ENCODE measurements around the gene LACC1. TPM values are rescaled to one million over a fixed set of nuclear protein-coding genes. Genes with fewer than 3 reads are reported as not detected.

The LACC1 gene
- total and polyA plus RNA-seq, 2 of the 13 experiments (the other 11 are each of a cell fraction or from before 2014, with no cell fraction given), result 0.92 to 1.7 TPM

GRCh38 chr13:43874504-43875092 is 5.1 kb upstream of the LACC1 start:
- BruUV-seq (replicated peaks), result no TSS peak
- 3% methylated on average over 2 of the region's 2 CpGs for WGBS (ENCODE audit: low lambda C conversion rate)
- H3K4me3 ChIP-seq (replicated peaks in 1 of 3; ENCODE audit: insufficient read depth in 1 of 3, low read depth in 2 of 3, low read length in 3 of 3), result no peak overlapping the region
- peak; percentile 59 for TF ChIP-seq CEBPG (CRISPR knock-in tag; IDR thresholded peaks at IDR 0.05)
- TF ChIP-seq ZNF263 (CRISPR knock-in tag; IDR thresholded peaks at IDR 0.05), result no peak
- TF ChIP-seq DMAP1 (CRISPR knock-in tag; IDR thresholded peaks at IDR 0.05), result no peak
- TF ChIP-seq, protein P1, sequence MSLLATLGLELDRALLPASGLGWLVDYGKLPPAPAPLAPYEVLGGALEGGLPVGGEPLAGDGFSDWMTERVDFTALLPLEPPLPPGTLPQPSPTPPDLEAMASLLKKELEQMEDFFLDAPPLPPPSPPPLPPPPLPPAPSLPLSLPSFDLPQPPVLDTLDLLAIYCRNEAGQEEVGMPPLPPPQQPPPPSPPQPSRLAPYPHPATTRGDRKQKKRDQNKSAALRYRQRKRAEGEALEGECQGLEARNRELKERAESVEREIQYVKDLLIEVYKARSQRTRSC (CRISPR knock-in tag; IDR thresholded peaks at IDR 0.05; ENCODE audit: low read depth), result no peak
- no peak for TF ChIP-seq ZNF260 (CRISPR knock-in tag; IDR thresholded peaks at IDR 0.05; ENCODE audit: borderline replicate concordance, low read depth)
- TF ChIP-seq MAFK (conservative IDR thresholded peaks at IDR 0.05 in 1 of 2, IDR thresholded peaks at IDR 0.05 in 1 of 2; ENCODE audit: low read length in 2 of 2), result peak in 1 of 2 experiments; percentile 44; a peak in 2 of 4 replicates
- TF ChIP-seq CTCF (CRISPR knock-in tag; IDR thresholded peaks at IDR 0.05), result peak; percentile 30; the same call in 1 of the 2 replicates
- TF ChIP-seq CEBPB (IDR thresholded peaks at IDR 0.05; ENCODE audit: borderline replicate concordance, low read depth, low read length), result peak; percentile 84
- TF ChIP-seq SIN3B (IDR thresholded peaks at IDR 0.05; ENCODE audit: low read length), result no peak
- no peak for TF ChIP-seq NFE2 (CRISPR knock-in tag; IDR thresholded peaks at IDR 0.05)
- TF ChIP-seq HOXD1 (CRISPR knock-in tag; IDR thresholded peaks at IDR 0.05), result no peak
- no peak for TF ChIP-seq KDM4B (CRISPR knock-in tag; IDR thresholded peaks at IDR 0.05)
- TF ChIP-seq ZNF383 (CRISPR knock-in tag; IDR thresholded peaks at IDR 0.05; ENCODE audit: borderline replicate concordance), result no peak
- TF ChIP-seq NCOA2 (CRISPR knock-in tag; IDR thresholded peaks at IDR 0.05), result no peak
- TF ChIP-seq MIXL1 (CRISPR knock-in tag; IDR thresholded peaks at IDR 0.05), result 0 out of 2 replicates have a peak, but pooled peaks have one; percentile 27
- TF ChIP-seq, protein P2, sequence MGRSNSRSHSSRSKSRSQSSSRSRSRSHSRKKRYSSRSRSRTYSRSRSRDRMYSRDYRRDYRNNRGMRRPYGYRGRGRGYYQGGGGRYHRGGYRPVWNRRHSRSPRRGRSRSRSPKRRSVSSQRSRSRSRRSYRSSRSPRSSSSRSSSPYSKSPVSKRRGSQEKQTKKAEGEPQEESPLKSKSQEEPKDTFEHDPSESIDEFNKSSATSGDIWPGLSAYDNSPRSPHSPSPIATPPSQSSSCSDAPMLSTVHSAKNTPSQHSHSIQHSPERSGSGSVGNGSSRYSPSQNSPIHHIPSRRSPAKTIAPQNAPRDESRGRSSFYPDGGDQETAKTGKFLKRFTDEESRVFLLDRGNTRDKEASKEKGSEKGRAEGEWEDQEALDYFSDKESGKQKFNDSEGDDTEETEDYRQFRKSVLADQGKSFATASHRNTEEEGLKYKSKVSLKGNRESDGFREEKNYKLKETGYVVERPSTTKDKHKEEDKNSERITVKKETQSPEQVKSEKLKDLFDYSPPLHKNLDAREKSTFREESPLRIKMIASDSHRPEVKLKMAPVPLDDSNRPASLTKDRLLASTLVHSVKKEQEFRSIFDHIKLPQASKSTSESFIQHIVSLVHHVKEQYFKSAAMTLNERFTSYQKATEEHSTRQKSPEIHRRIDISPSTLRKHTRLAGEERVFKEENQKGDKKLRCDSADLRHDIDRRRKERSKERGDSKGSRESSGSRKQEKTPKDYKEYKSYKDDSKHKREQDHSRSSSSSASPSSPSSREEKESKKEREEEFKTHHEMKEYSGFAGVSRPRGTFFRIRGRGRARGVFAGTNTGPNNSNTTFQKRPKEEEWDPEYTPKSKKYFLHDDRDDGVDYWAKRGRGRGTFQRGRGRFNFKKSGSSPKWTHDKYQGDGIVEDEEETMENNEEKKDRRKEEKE (IDR thresholded peaks at IDR 0.05), result no peak
- no peak for TF ChIP-seq RXRB (CRISPR knock-in tag; IDR thresholded peaks at IDR 0.05; ENCODE audit: borderline replicate concordance)
- intact Hi-C loops (cut with micrococcal nuclease; ENCODE audit: unreplicated experiment), result loop anchor here (2.0 kb wide), 1 partner anchor 906 kb away; no protein-coding TSS in a partner anchor
- ChIA-PET CTCF (ENCODE audit: low intra/inter-chr PET ratio, low total read pairs) (no interaction called here), POLR2A (no interaction called here)
- H3K9me3 ChIP-seq (ENCODE audit: low read length), result no peaks in the 10 kb centered on the region
- in situ Hi-C loops (cut with HindIII; ENCODE audit: extremely low pct_ligation_motif_present, low pct_unique_long_range_greater_than_20kb), result no loop called here
- no peak overlapping the region for H3K9ac ChIP-seq (ENCODE audit: insufficient read depth, low read depth, low read length)
- DNase-seq (ENCODE audit: low spot score) (no peak), FAIRE-seq (no peak), ATAC-seq (no peak)
- no peaks in the 10 kb centered on the region; a peak in 1 of 5 replicates for H3K27me3 ChIP-seq (ENCODE audit: control insufficient read depth in 1 of 2, insufficient read depth in 2 of 2, low read length in 2 of 2)
- no peak overlapping the region for H3K27ac ChIP-seq (ENCODE audit: extremely low read length, insufficient read depth, low read length)
- H3K79me2 ChIP-seq (ENCODE audit: insufficient read depth, low read length), result no peaks in the 10 kb centered on the region
- H3K4me2 ChIP-seq (ENCODE audit: low read depth, low read length), result no peak overlapping the region
- no peaks in the 10 kb centered on the region for H4K20me1 ChIP-seq (ENCODE audit: insufficient read depth, low read length)
- no peak overlapping the region for H2AFZ ChIP-seq (ENCODE audit: low read length)
- peaks cover 10% of the 10 kb centered on the region for H3K4me1 ChIP-seq (ENCODE audit: insufficient read depth, low read length)
- H3K36me3 ChIP-seq (replicated peaks in 1 of 2; ENCODE audit: control insufficient read depth in 1 of 2, insufficient read depth in 2 of 2, low read length in 2 of 2), result no peaks in the 10 kb centered on the region

Data from HepG2 (cell line).